OCI-LY1 (cell line): ENCODE results near the gene NLRP3.

Experiments
- CTCF ChIP-seq: fragments of 200-600 bp; sonication (generic), shearing (Covaris generic); IDR thresholded peaks from 2 replicates; pipeline ENCODE4 v1.5.1; 2017; ENCODE audit warnings: mild to moderate bottlenecking, antibody characterized with exemption, low read length, moderate library complexity, mixed read lengths
- EZH2 ChIP-seq: fragments of 200-600 bp; sonication (generic), shearing (Covaris generic); IDR thresholded peaks from 2 replicates; pipeline ENCODE4 v1.8.0; 2017; ENCODE audit warnings: borderline replicate concordance, mixed run types, mild to moderate bottlenecking, antibody characterized with exemption, low read length, moderate library complexity, mixed read lengths

- TF ChIP-seq CTCF (no peak), EZH2 (no peak)
Observed at GRCh38 chr1:247386217-247386616, 29.8 kb upstream of the NLRP3 start.
